GM19463 (cell line): Measurements from ENCODE around the gene CACNA1B.
"Not testable (repeated sequence)": the region's sequence is repeated elsewhere in the genome, so short reads cannot be mapped to it uniquely, and the experiment has no call there.

Experiments
- ATAC-seq: cut with Tn5 transposase; IDR thresholded peaks from one replicate; pipeline ENCODE4 v1.9.1; 2021; ENCODE audit warnings: mild to moderate bottlenecking, moderate library complexity; ENCODE audit not compliant: unreplicated experiment

Gene CACNA1B

GRCh38 chr9:138010861-138011260, 133.3 kb downstream of the CACNA1B start:
- no peak for ATAC-seq

- ATAC-seq, result no peak
Measured at GRCh38 chr9:138011951-138012500, 134.4 kb downstream of the CACNA1B start.

- no peak for ATAC-seq
Measured at GRCh38 chr9:138013273-138013672, 135.7 kb downstream of the CACNA1B start.

DNA sequence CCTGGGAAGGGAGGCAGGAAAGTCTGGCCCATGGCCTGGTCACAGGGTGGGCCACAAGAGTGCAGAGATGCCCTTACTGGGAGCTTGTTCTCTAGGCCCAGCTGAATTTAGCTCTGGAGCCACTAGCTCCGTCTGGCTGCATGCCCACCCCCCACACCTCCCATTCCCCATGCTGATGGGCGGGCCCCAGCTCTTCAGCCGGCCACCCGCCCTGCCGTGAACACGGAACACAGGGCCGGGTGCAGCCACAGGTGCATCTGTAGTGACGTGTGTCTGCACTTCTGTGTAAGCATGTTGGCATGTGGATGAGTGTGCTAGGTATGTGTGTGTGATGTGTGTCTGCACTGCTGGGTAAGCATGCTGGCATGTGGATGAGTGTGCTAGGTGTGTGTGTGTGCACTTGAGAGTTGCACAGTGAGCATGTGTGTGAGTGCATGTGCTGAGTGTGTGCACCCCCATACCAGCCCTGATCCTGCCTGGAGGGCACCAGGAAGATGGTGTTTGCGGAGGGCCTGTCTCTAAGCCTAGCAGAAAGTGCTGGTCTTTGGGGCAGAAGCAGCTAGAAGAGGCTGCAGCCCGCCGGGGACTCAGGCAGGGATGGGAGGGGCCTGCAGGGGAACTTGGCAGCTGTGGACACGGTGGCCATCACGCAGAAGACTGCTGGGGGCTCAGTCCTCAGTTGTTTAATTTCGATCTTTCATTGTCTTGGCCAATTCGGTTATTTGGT, 136.4 kb downstream of the CACNA1B start:
- ATAC-seq, result no peak

DNA sequence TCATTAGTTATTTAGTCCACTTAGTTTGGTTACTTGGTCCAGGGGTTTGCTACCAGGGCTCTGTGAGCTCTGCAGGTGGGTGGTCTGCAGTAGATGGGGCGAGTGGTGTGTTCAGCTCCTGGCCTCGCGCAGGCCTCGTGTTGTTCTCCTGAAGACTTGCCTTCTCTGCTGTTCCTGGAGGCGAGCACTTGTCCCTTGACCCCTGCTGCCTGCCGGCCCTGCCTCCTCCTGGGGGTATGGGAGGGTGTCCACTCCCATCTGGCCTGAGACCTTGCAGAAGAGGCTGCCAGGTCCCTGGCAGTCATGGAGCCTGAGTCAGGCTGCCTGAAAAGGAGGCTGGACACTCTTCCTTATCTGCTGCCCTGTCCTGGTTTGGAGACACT, 137.0 kb downstream of the CACNA1B start:
- no peak for ATAC-seq

GRCh38 chr9:138015021-138015829, 137.6 kb downstream of the CACNA1B start:
- no peak for ATAC-seq

DNA sequence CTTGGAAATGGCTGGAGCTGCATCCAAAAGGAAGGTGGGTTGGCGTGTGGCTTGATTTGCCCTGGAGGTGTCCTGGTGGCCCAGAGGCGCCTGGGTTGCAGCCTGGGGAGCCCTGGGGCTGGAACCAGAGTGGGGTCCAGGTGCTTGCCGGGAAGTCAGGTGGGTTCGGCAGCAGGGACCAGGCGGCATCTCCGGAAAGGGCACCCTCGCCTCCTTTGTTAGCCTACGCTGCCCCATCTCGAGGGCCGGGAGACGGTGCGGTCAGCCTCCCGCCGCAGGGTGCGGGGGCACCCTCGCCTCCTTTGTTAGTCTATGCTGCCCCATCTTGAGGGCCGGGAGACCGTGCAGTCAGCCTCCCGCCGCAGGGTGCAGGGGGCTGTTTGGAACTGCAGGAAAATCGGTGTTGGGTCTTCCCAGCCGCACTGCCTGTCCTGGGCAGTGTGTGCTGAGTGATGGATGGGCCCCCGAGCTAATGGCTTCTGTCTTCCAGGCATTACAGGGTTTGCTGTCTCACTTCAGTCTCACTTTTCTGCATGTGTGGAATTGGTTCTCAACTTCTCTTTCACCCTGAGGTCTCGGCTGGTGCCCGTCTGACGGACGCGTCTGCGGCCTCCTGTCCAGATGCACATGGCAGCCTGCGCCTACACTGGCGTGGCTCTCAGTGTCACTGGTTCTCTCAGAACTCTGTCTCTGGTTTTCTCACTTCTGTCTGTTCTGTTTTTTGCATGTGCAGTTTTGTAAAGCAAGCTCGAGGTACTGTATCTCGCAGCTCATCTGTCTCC, 139.0 kb downstream of the CACNA1B start:
- ATAC-seq, result no peak

DNA sequence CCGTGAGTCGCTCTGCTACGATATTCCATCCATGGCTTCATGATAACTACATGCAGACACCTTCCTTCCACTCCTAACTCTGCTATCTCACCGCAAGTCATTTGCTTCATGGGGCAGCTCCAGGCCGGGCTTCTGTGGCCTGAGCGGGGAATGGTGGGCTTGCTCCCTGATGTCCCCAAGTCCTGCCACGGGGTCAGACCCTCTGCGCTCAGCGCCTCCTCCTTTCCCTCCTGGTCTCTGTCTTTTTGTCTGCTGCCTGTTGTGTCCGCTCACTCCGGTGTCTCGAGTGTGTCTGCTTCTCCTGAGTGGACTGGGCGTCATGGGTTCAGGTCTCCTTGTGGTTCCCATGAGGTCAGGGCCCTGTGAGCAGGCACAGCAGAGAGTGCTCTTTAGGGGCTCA, 139.6 kb downstream of the CACNA1B start:
- ATAC-seq, result no peak

GRCh38 chr9:138019514-138019913, 141.9 kb downstream of the CACNA1B start:
- ATAC-seq, result not testable (repeated sequence)

DNA sequence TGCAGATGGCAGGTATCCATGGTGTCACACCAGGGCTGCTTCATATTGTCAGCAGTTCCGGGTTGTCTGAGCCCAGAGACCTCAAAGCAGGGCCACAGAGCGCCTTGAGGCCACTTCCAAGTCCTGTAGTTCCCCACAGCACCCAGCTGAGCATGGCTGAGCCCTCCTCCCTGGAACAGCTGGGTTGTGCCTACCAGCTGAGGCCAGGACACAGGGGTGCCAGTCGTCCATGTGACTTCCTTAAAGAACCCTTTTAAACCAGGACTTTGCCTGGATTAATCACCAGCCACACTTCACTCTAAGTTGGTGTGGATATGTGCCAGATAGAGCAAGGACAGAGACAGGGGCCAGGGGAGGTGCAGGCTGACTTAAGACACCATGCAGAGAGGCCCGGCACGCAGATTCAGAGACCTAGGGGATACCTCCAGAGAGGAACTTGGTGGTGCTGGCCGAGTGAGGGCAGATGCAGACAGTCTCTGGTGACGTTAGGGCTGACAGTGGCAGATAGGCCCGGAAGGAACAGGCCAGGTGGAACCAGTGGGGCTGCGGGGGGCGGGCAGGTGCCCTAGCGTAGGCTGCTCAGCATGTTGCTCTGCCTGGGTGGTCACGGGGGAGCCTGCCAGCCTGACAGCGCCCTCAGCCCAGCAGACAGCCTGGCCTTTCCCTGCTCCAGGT, 142.7 kb downstream of the CACNA1B start:
- ATAC-seq, result no peak

- no peak for ATAC-seq
Measured at GRCh38 chr9:138020795-138021182, 143.2 kb downstream of the CACNA1B start.

DNA sequence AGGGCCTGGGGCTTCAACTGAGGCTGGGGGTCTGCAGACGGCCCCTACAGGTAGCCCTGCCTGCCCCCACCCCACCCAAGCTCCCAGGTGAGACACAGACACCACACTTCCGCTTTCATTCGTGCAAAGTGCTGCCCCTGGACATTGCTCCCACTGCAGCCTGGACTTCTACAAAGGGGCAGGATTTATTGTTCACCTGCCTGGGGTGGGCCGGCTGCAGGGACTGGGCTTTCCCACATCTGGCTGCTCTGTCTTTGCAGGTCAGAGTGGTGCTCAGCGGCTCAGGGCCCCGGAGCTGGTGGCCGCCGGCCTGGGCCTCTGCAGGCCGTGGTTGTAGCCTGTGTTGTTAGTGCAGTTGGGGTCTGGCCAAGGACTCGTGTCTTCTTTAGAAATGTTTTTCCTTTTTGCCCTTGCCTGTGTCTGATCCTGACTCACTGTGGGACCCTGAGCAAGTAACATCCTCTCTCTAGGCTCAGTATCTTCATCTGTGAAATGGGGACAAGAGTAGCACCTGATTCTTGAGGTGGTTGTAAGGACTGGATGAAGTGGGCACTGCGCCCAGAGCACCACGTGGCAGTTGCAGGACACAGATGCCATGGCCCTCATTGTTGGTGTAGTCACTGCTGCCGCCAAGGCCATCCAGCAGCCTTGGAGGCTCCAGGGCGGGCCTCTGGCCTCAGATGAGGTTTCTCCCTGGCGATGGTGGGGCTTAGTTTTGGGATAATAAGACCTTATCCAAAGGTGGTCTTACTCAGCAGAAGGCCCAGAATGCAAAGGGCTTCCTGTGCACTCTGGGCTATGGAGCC, 143.9 kb downstream of the CACNA1B start:
- no peak for ATAC-seq

- no peak for ATAC-seq
Measured at GRCh38 chr9:138022121-138022741, 144.6 kb downstream of the CACNA1B start.

DNA sequence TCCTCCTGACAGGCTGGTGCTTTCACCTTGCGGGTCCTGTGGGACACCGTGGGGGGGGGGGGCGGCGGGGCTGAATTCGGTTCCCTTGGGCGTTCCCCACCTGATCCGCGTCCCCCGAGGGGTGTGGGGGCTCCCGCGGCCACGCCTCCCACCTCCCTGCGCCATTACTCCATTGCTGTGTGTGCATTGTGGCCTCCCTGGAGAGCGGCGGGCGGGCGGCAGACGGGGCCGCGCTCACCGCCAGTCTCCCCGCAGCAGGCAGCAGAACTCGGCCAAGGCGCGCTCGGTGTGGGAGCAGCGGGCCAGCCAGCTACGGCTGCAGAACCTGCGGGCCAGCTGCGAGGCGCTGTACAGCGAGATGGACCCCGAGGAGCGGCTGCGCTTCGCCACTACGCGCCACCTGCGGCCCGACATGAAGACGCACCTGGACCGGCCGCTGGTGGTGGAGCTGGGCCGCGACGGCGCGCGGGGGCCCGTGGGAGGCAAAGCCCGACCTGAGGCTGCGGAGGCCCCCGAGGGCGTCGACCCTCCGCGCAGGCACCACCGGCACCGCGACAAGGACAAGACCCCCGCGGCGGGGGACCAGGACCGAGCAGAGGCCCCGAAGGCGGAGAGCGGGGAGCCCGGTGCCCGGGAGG, 145.3 kb downstream of the CACNA1B start:
- ATAC-seq, result no peak

DNA sequence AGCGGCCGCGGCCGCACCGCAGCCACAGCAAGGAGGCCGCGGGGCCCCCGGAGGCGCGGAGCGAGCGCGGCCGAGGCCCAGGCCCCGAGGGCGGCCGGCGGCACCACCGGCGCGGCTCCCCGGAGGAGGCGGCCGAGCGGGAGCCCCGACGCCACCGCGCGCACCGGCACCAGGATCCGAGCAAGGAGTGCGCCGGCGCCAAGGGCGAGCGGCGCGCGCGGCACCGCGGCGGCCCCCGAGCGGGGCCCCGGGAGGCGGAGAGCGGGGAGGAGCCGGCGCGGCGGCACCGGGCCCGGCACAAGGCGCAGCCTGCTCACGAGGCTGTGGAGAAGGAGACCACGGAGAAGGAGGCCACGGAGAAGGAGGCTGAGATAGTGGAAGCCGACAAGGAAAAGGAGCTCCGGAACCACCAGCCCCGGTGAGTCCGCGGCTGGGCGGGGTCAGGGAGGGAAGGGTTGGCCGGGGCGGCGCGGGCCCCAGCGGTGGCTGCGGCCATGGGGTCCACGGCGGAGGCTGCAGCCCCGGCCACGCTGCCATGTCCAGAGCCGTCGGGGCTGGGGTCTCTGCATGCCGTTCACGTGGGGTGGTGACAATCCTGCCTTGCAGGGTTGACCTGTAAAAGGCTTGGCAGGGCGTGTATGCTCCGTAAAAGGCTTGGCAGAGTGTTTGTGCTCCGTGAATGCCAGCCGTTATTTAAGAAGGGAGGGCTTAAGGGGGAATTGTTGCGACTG, 146.0 kb downstream of the CACNA1B start:
- ATAC-seq, result no peak

- ATAC-seq, result no peak
Measured at GRCh38 chr9:138024131-138024530, 146.5 kb downstream of the CACNA1B start.

DNA sequence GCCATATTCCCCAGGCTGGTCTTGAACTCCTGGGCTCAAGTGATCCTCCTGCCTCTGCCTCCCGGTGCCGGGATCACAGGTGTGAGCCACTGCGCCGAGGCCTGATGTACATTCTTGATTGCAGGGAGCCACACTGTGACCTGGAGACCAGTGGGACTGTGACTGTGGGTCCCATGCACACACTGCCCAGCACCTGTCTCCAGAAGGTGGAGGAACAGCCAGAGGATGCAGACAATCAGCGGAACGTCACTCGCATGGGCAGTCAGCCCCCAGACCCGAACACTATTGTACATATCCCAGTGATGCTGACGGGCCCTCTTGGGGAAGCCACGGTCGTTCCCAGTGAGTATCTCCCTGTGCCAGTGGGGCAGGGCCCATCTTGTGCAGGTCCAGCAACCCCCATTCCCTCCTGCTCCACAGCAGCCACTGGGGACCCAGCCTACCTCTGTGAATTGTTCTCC, 147.3 kb downstream of the CACNA1B start:
- no peak for ATAC-seq

DNA sequence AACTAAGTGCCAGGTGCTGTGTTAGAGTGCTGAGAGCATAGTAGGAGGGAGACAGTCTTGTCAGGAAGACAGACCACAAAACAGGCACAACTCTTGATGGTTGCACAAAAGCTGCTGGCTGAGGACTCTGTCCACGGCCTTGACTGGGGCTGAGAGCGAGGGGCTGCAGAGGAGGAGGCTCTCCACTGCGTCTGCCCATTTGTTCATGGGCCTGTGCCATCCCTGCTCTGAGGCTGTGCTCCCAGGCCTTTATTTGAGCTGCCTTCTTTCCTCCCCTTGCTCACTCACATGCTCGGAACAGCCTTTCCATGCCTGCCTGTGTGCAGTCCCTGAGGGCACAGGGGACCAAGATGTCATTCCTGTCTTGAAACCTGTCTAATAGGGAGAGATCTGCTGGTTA, 147.8 kb downstream of the CACNA1B start:
- ATAC-seq, result no peak
